Neuronal stem cell (in vitro differentiated cells): ENCODE measurements around the gene MYL3.

ENCODE experiments used
- DNase-seq: peaks from one replicate; pipeline ENCODE4 v3.0.0-alpha.2; 2013; ENCODE audit warnings: low spot score
- H2AFZ ChIP-seq: one replicate; pipeline ENCODE4 v1.6.1; 2013; ENCODE audit warnings: mild to moderate bottlenecking, low read length, inconsistent platforms
- H2AK5ac ChIP-seq: 2 replicates; pipeline ENCODE4 v1.6.1; 2013; ENCODE audit warnings: low read depth, mild to moderate bottlenecking, inconsistent platforms, low read length, moderate library complexity, mixed read lengths
- H2BK120ac ChIP-seq: 2 replicates; pipeline ENCODE4 v1.6.1; 2013; ENCODE audit warnings: low read depth, mild to moderate bottlenecking, inconsistent platforms, low read length, moderate library complexity, mixed read lengths
- H2BK12ac ChIP-seq: one replicate; pipeline ENCODE4 v1.6.1; 2013; ENCODE audit warnings: low read length, inconsistent platforms
- H2BK15ac ChIP-seq: 2 replicates; pipeline ENCODE4 v1.6.1; 2013; ENCODE audit warnings: mild to moderate bottlenecking, low read length, inconsistent platforms, mixed read lengths
- H2BK5ac ChIP-seq: one replicate; pipeline ENCODE4 v1.6.1; 2013; ENCODE audit warnings: inconsistent platforms, mild to moderate bottlenecking, low read length, moderate library complexity
- H3K14ac ChIP-seq: one replicate; pipeline ENCODE4 v1.6.1; 2013; ENCODE audit warnings: low read length, inconsistent platforms
- H3K18ac ChIP-seq: 2 replicates; pipeline ENCODE4 v1.6.1; 2013; ENCODE audit warnings: low read length, inconsistent platforms
- H3K23ac ChIP-seq: 2 replicates; pipeline ENCODE4 v1.6.1; 2013; ENCODE audit warnings: low read depth, mild to moderate bottlenecking, mixed read lengths, low read length, inconsistent platforms; ENCODE audit not compliant: poor library complexity
- H3K27ac ChIP-seq: replicated peaks from 3 replicates; pipeline ENCODE4 v1.5.1; 2013; ENCODE audit warnings: low read length, inconsistent platforms
- H3K27me3 ChIP-seq, 3 experiments: 2 replicates each; pipeline ENCODE4 v1.6.1; 2013; ENCODE audit warnings: low read length in 3 of 3, mild to moderate bottlenecking in 2 of 3, inconsistent platforms in 1 of 3, low read depth in 1 of 3, mixed read lengths in 1 of 3, moderate library complexity in 1 of 3; ENCODE audit not compliant: control insufficient read depth in 3 of 3, insufficient read depth in 3 of 3
- H3K36me3 ChIP-seq, 2 donors: replicated peaks in 1 of 2; 2 replicates each; pipeline ENCODE4 v1.6.1; 2013; ENCODE audit warnings: low read length in 2 of 2; ENCODE audit not compliant: control insufficient read depth in 2 of 2, insufficient read depth in 2 of 2
- H3K4ac ChIP-seq: 2 replicates; pipeline ENCODE4 v1.6.1; 2013; ENCODE audit warnings: inconsistent platforms, mild to moderate bottlenecking, low read length, moderate library complexity
- H3K4me1 ChIP-seq, 2 donors: 1 replicate in 1 of 2; 2 replicates in 1 of 2; pipeline ENCODE4 v1.6.1; 2013; ENCODE audit warnings: low read length in 2 of 2, low read depth in 1 of 2; ENCODE audit not compliant: control insufficient read depth in 2 of 2, insufficient read depth in 1 of 2
- H3K4me2 ChIP-seq: one replicate; pipeline ENCODE4 v1.6.1; 2013; ENCODE audit warnings: mild to moderate bottlenecking, low read length, inconsistent platforms; ENCODE audit not compliant: insufficient read depth, poor library complexity, severe bottlenecking
- H3K4me3 ChIP-seq, 2 donors: 2 replicates each; pipeline ENCODE4 v1.5.1; 2013; ENCODE audit warnings: low read length in 2 of 2, mild to moderate bottlenecking in 2 of 2, inconsistent platforms in 1 of 2, moderate library complexity in 1 of 2
- H3K79me1 ChIP-seq: one replicate; pipeline ENCODE4 v1.6.1; 2013; ENCODE audit warnings: low read depth, mild to moderate bottlenecking, inconsistent platforms, low read length, moderate library complexity
- H3K9ac ChIP-seq: one replicate; pipeline ENCODE4 v1.6.1; 2013; ENCODE audit warnings: mild to moderate bottlenecking, low read depth, low read length, inconsistent platforms; ENCODE audit not compliant: poor library complexity
- H3K9me3 ChIP-seq, 2 donors: replicated peaks in 1 of 2; 2 replicates each; pipeline versions ENCODE3 to v1.6.1; 2013; ENCODE audit warnings: low read length in 2 of 2, mild to moderate bottlenecking in 2 of 2, inconsistent platforms in 1 of 2, low read depth in 1 of 2, mixed read lengths in 1 of 2, moderate library complexity in 1 of 2; ENCODE audit not compliant: control insufficient read depth in 2 of 2, insufficient read depth in 1 of 2
- H4K8ac ChIP-seq: one replicate; pipeline ENCODE4 v1.6.1; 2013; ENCODE audit warnings: low read depth, mild to moderate bottlenecking, inconsistent platforms, low read length, moderate library complexity
- H4K91ac ChIP-seq: one replicate; pipeline ENCODE4 v1.6.1; 2013; ENCODE audit warnings: low read length, low read depth, mild to moderate bottlenecking, inconsistent platforms; ENCODE audit not compliant: poor library complexity
- WGBS, 2 donors: extraction: QIAGEN DNeasy Blood & Tissue Kit; methylation state at CpG; one replicate each; pipeline ENCODE4 v1.1.7; 2013; ENCODE audit warnings: missing lambda C conversion rate in 2 of 2, mixed read lengths in 1 of 2; ENCODE audit not compliant: insufficient read length in 2 of 2, insufficient replicate concordance in 1 of 2; ENCODE audit errors: extremely low coverage in 2 of 2; 5-methylcytosine and 5-hydroxymethylcytosine counted together

Gene MYL3

DNA sequence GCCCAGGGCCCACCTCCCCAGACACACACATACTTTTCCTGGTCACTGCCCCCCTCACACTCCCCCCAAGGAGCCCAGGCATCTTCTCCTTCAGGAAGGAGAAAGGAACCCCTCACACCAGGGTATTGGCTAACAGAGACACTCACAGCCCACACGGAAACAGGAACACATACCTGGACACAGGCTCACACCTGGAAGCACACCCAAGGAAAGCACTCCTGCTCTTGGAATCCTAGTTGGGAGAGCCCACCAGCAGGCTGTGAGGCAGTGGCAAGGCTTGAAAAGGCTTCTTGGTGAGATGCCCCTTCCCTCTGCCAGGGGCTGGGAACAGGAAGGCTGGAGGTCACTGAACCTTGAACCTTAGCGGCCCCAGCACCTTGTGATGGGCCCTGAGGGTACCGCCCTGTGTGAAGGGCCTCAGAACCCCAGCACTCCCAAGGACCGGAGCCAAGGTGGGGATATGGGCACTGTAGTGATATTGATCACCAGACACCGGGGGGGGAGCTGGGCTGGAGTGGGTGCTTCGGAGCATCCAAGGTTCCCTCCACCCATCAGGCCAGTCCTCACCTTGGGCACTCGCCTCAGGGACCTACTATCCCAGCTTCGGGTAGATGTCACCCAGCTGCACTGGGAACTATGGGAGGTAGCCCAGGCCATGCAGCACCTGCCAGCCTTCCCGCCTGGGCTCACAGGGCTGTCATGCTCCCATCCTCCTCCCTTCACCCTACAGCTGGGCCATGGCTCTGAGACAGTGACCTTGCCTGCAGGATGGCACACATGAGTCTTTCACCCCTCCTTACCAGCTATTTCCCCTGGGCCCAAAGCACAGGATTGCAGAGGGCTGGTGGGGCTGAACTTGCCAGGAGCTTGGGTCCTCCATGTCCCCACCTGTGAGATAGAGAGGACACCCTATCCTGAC is 16.4 kb downstream of the MYL3 start:
- Histone ChIP-seq H2BK12ac (peak overlapping the region; percentile 76), H2AFZ (no peak overlapping the region), H3K79me1 (no peaks in the 10 kb centered on the region), H2AK5ac (peak overlapping the region; percentile 64), H3K23ac (peak overlapping the region; percentile 80), H3K27ac (no peak overlapping the region), H3K4me1 (peaks cover 3 to 33% of the 10 kb centered on the region in 2 donors), H3K27me3 (no peaks in the 10 kb centered on the region), H3K9me3 (peaks cover 0 to 4% of the 10 kb centered on the region in 2 donors), H3K4me2 (no peak overlapping the region), H3K36me3 (no peaks in the 10 kb centered on the region), H3K4ac (peak overlapping the region; percentile 93), H4K8ac (no peak overlapping the region), H2BK120ac (peak overlapping the region; percentile 95), H4K91ac (peak overlapping the region; percentile 94), H3K9ac (no peak overlapping the region), H2BK15ac (peak overlapping the region; percentile 93), H3K4me3 (no peak overlapping the region), H3K14ac (peak overlapping the region; percentile 32), H3K18ac (peak overlapping the region; percentile 96), H2BK5ac (no peak overlapping the region)
- no CpG with 5 or more reads among the region's 9 CpGs for WGBS, 2 donors
- DNase-seq = no peak

- peak overlapping the region in 1 of 2 donors; percentile 72 for H3K4me3 ChIP-seq
- H4K91ac ChIP-seq = peak overlapping the region; percentile 95
- peak overlapping the region; percentile 95 for H2BK120ac ChIP-seq
- DNase-seq = peak; percentile 70
- peak overlapping the region; percentile 33 for H2BK12ac ChIP-seq
- peak overlapping the region; percentile 96 for H3K18ac ChIP-seq
- peak overlapping the region; percentile 33 for H2BK5ac ChIP-seq
- peak overlapping the region; percentile 90 for H3K9ac ChIP-seq
- H3K4ac ChIP-seq = peak overlapping the region; percentile 93
- H3K14ac ChIP-seq = peak overlapping the region; percentile 14
- H3K9me3 ChIP-seq = peaks cover 0 to 4% of the 10 kb centered on the region in 2 donors
- H2BK15ac ChIP-seq = peak overlapping the region; percentile 93
- no peaks in the 10 kb centered on the region for H3K36me3 ChIP-seq
- peak overlapping the region; percentile 80 for H3K23ac ChIP-seq
- H3K27me3 ChIP-seq = no peaks in the 10 kb centered on the region
- H3K79me1 ChIP-seq = no peaks in the 10 kb centered on the region
- peak overlapping the region; percentile 45 for H3K4me2 ChIP-seq
- peak overlapping the region; percentile 51 for H2AFZ ChIP-seq
- H3K27ac ChIP-seq = peak overlapping the region; percentile 75
- H3K4me1 ChIP-seq = peaks cover 3 to 33% of the 10 kb centered on the region in 2 donors
- H4K8ac ChIP-seq = peak overlapping the region; percentile 77
- WGBS, 2 donors = no CpG with 5 or more reads among the region's 53 CpGs
- H2AK5ac ChIP-seq = peak overlapping the region; percentile 86
These were observed 17.2 kb downstream of the MYL3 start for GRCh38 chr3:46845860-46846623.

- Histone ChIP-seq H3K4ac (peak overlapping the region; percentile 99), H2BK12ac (no peak overlapping the region), H3K4me3 (peak overlapping the region in 1 of 2 donors; percentile 72), H3K9ac (peak overlapping the region; percentile 90), H3K23ac (peak overlapping the region; percentile 80), H2AK5ac (peak overlapping the region; percentile 86), H3K27me3 (no peaks in the 10 kb centered on the region), H3K18ac (peak overlapping the region; percentile 96), H3K4me2 (peak overlapping the region; percentile 45), H3K9me3 (peaks cover 0 to 4% of the 10 kb centered on the region in 2 donors), H3K14ac (peak overlapping the region; percentile 63), H3K27ac (peak overlapping the region; percentile 75), H2BK120ac (peak overlapping the region; percentile 36), H4K8ac (peak overlapping the region; percentile 96), H3K36me3 (no peaks in the 10 kb centered on the region), H3K4me1 (peaks cover 3 to 33% of the 10 kb centered on the region in 2 donors), H2BK5ac (peak overlapping the region; percentile 33), H3K79me1 (no peaks in the 10 kb centered on the region), H4K91ac (peak overlapping the region; percentile 95), H2BK15ac (peak overlapping the region; percentile 93), H2AFZ (peak overlapping the region; percentile 51)
- DNase-seq = peak; percentile 32
- no CpG with 5 or more reads among the region's 23 CpGs for WGBS, 2 donors
These were observed 17.8 kb downstream of the MYL3 start for GRCh38 chr3:46845397-46845859.
